ENCODE data around the gene SPTLC1. TPM values are rescaled to one million over a fixed set of nuclear protein-coding genes. Genes with fewer than 3 reads are reported as not detected.

Gene SPTLC1
- total RNA-seq, 4 donors from 2014 or later: 53.6 to 94.6 (median 68.1) TPM

DNA sequence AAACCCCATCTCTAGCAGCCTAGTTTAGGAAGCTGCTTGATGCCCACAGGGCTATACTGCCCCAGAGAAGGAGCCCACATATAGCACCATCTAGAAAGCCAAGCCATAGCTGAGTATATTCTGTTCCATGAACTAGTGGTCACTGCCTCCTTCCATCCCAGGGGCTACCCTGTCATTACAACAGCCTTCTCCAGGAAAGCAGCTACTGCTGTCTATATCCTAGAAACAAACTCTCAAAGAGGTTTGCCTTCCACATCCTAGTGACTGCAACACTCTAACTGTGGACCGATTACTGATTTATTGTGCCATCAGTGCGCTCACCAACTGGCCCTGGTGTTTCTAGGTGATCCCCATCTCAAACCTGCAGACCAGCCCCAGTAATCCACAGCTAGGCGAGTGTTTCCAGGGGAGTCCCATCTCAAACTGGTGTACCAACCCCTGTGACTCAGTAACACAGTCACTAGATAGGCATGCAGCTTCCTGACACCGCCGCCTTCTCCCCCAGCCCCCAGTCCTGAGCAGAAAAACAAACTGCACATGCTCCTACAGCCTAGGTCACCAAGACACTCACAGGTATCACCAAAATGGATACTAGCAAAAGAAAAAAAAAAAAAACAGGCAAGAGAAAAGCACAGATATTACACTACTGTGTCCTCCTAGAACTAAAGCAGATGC is 14.8 kb downstream of the SPTLC1 start:
- H3K36me3 ChIP-seq: peaks cover 0 to 20% (median 0%) of the 10 kb centered on the region in 3 donors
- H3K27me3 ChIP-seq: no peaks in the 10 kb centered on the region
- H3K4me3 ChIP-seq: no peak overlapping the region

DNA sequence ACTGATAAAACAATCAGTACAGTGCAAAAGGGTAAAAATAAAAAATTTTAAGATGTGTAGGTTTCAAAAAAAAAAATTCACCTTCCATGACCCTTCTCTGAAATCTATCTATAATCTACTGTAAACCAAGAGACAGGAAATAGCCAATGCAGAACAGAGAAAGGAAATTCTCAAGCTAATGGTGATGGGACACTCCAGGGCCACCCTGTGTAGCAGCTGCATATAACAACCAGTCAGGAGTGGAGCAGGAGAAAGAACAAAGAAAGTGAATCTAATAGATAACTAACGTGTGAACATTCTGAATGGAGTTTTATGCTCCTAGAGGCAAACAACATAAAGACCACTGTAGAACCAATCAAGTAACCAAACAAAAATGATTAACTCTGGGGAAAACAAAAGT is 16.6 kb downstream of the SPTLC1 start:
- Histone ChIP-seq H3K4me3 (no peak overlapping the region), H3K9me3 (no peaks in the 10 kb centered on the region), H3K36me3 (peaks cover 0 to 11% (median 0%) of the 10 kb centered on the region in 3 donors), H3K27ac (peak overlapping the region in 2 of 4 donors; percentile 40 to 46), H3K27me3 (no peaks in the 10 kb centered on the region), H3K4me1 (no peaks in the 10 kb centered on the region)
- TF ChIP-seq CTCF (IDR thresholded peaks at IDR 0.05): no peak
- no peak for TF ChIP-seq POLR2A (IDR thresholded peaks at IDR 0.05)
- no peak for DNase-seq

More for the DNA sequence above, 14.8 kb downstream of the SPTLC1 start:
- DNase-seq: no peak
- H3K4me1 ChIP-seq: no peaks in the 10 kb centered on the region
- TF ChIP-seq CTCF (IDR thresholded peaks at IDR 0.05) (no peak), POLR2A (IDR thresholded peaks at IDR 0.05) (no peak)
- no peak overlapping the region for H3K27ac ChIP-seq
- H3K9me3 ChIP-seq: no peaks in the 10 kb centered on the region

DNA sequence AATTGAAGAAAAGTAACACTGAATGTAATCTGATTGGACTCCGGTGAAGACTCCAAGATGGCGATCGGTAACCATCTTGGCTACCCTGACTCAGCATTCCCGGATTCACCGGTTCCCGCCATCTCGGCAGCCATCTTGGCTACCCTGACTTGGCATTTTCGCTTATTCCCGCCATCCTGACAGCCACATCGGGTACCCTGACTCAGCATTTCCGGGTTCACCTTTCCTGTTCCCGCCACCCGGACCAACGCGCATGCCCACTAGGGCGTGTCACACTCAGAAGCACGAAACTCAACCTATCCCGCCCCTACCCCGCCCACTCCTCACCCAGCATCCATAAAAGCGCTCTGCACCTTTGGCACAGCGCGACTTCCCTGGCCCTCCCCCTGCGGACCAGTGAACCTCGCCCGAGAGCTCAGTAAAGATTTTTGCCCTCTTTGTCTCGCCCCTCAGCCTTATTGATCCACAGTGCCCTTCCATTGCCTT is 17.2 kb downstream of the SPTLC1 start:
- peaks cover 0 to 5% (median 0%) of the 10 kb centered on the region in 3 donors for H3K36me3 ChIP-seq
- H3K9me3 ChIP-seq: no peaks in the 10 kb centered on the region
- peak overlapping the region in 3 of 4 donors; percentile 19 to 25 (median 20) for H3K4me3 ChIP-seq
- peak; percentile 62 to 94 (median 90) for DNase-seq
- no peaks in the 10 kb centered on the region for H3K27me3 ChIP-seq
- TF ChIP-seq POLR2A (IDR thresholded peaks at IDR 0.05) (peak in 1 of 2 donors; percentile 42), CTCF (IDR thresholded peaks at IDR 0.05) (no peak)
- H3K27ac ChIP-seq: peak overlapping the region in 2 of 4 donors; percentile 40 to 46
- no peaks in the 10 kb centered on the region for H3K4me1 ChIP-seq

DNA sequence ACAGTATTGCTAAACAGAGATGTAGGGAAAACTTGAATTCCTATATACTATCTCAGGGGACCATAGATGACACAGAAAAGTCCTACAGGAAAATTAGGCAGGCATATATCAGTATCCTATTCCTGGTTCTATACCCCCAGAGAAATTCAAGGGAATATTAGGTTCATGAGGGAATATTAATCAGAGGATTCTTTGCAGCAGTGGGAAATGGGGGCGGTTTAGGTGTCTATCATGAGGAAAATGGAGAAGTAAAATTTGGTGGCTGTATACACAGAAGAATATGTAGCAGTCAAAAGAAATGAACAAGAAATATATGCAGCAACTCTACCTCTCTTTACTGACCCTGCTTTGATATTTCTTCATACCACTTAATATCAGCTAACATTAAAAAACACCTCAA is 20.0 kb downstream of the SPTLC1 start:
- no peak overlapping the region for H3K4me3 ChIP-seq
- H3K9me3 ChIP-seq: no peaks in the 10 kb centered on the region
- no peaks in the 10 kb centered on the region for H3K4me1 ChIP-seq
- no peaks in the 10 kb centered on the region for H3K27me3 ChIP-seq
- TF ChIP-seq POLR2A (IDR thresholded peaks at IDR 0.05) (no peak), CTCF (IDR thresholded peaks at IDR 0.05) (no peak)
- no peak for DNase-seq
- peaks cover 0 to 3% (median 0%) of the 10 kb centered on the region in 3 donors for H3K36me3 ChIP-seq
- no peak overlapping the region for H3K27ac ChIP-seq

DNA sequence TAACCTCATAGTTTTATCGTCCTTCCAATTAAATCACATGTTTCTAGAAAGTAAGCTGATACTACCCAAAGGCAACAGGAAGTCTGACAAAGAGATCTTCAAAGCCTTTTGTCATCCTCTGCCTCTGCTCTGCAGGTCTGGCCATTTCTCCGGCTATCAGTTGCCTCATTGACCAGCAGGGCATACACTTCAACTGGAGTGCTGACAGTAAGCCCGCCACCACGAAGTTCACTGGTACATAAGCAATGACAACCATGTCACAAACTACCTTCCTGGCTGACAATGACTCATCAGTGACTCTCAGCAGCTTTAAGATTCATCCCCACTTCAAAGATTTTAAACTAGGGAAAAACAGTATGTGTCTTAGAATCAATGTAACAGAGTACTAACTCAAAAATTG is 20.6 kb downstream of the SPTLC1 start:
- Histone ChIP-seq H3K36me3 (no peaks in the 10 kb centered on the region), H3K9me3 (no peaks in the 10 kb centered on the region), H3K4me3 (no peak overlapping the region), H3K27me3 (no peaks in the 10 kb centered on the region), H3K27ac (no peak overlapping the region), H3K4me1 (no peaks in the 10 kb centered on the region)
- no peak for DNase-seq
- no peak for TF ChIP-seq POLR2A (IDR thresholded peaks at IDR 0.05)
- TF ChIP-seq CTCF (IDR thresholded peaks at IDR 0.05): no peak

All from Peyer's patch (tissue), 4 donors.